Measurements from ENCODE around the gene GFOD1. TPM values are rescaled to one million over a fixed set of nuclear protein-coding genes. Genes with fewer than 3 reads are reported as not detected.

The GFOD1 gene
- polyA plus RNA-seq, 1 donor from 2014 or later = 7.0 TPM

- Histone ChIP-seq H3K4me3 (ENCODE audit: low read length) (no peak overlapping the region), H3K9me2 (ENCODE audit: insufficient read depth, low read length) (no peaks in the 10 kb centered on the region), H2AFZ (ENCODE audit: low read depth, low read length) (no peak overlapping the region), H3K9me3 (ENCODE audit: low read length) (no peaks in the 10 kb centered on the region), H3K27ac (ENCODE audit: low read length) (no peak overlapping the region), H3K79me2 (replicated peaks; ENCODE audit: insufficient read depth, low read length) (no peaks in the 10 kb centered on the region), H3K27me3 (ENCODE audit: insufficient read depth, low read depth, low read length) (no peaks in the 10 kb centered on the region), H3K4me2 (ENCODE audit: low read length) (no peak overlapping the region), H3F3A (ENCODE audit: insufficient read depth, low read length, poor library complexity, severe bottlenecking) (no peaks in the 10 kb centered on the region), H4K20me1 (ENCODE audit: insufficient read depth) (no peaks in the 10 kb centered on the region), H3K36me3 (ENCODE audit: insufficient read depth, low read length) (no peaks in the 10 kb centered on the region), H3K9ac (ENCODE audit: low read length) (no peak overlapping the region)
- TF ChIP-seq SMC3 (conservative IDR thresholded peaks at IDR 0.05; ENCODE audit: poor library complexity) (no peak), RAD21 (conservative IDR thresholded peaks at IDR 0.05) (no peak), EP300 (conservative IDR thresholded peaks at IDR 0.05; ENCODE audit: poor library complexity, severe bottlenecking) (no peak), POLR2AphosphoS5 (IDR thresholded peaks at IDR 0.05) (no peak), EZH2 (IDR thresholded peaks at IDR 0.05; ENCODE audit: borderline replicate concordance, insufficient read depth, low read length, poor library complexity, severe bottlenecking) (no peak), CTCF (IDR thresholded peaks at IDR 0.05; ENCODE audit: poor library complexity, severe bottlenecking) (no peak), REST (IDR thresholded peaks at IDR 0.05; ENCODE audit: borderline replicate concordance) (no peak), MXI1 (conservative IDR thresholded peaks at IDR 0.05; ENCODE audit: poor library complexity, severe bottlenecking) (no peak), TAF1 (IDR thresholded peaks at IDR 0.05; ENCODE audit: low read depth) (no peak)
Measured at GRCh38 chr6:13407368-13407708, 80.1 kb downstream of the GFOD1 start.

GRCh38 chr6:13406781-13407180, 80.6 kb downstream of the GFOD1 start:
- Histone ChIP-seq H3K9me3 (ENCODE audit: low read length) (no peaks in the 10 kb centered on the region), H3K36me3 (ENCODE audit: insufficient read depth, low read length) (no peaks in the 10 kb centered on the region), H3K9ac (ENCODE audit: low read length) (no peak overlapping the region), H3F3A (ENCODE audit: insufficient read depth, low read length, poor library complexity, severe bottlenecking) (no peaks in the 10 kb centered on the region), H3K4me3 (ENCODE audit: low read length) (no peak overlapping the region), H3K27ac (ENCODE audit: low read length) (no peak overlapping the region), H4K20me1 (ENCODE audit: insufficient read depth) (no peaks in the 10 kb centered on the region), H3K9me2 (ENCODE audit: insufficient read depth, low read length) (no peaks in the 10 kb centered on the region), H3K79me2 (replicated peaks; ENCODE audit: insufficient read depth, low read length) (no peaks in the 10 kb centered on the region), H3K27me3 (ENCODE audit: insufficient read depth, low read depth, low read length) (no peaks in the 10 kb centered on the region), H3K4me2 (ENCODE audit: low read length) (no peak overlapping the region), H2AFZ (ENCODE audit: low read depth, low read length) (no peak overlapping the region)
- TF ChIP-seq EP300 (conservative IDR thresholded peaks at IDR 0.05; ENCODE audit: poor library complexity, severe bottlenecking) (no peak), TAF1 (IDR thresholded peaks at IDR 0.05; ENCODE audit: low read depth) (no peak), POLR2AphosphoS5 (IDR thresholded peaks at IDR 0.05) (no peak)

- Histone ChIP-seq H4K20me1 (ENCODE audit: insufficient read depth) (no peaks in the 10 kb centered on the region), H3K27ac (ENCODE audit: low read length) (no peak overlapping the region), H3K27me3 (ENCODE audit: insufficient read depth, low read depth, low read length) (no peaks in the 10 kb centered on the region), H3K9me2 (ENCODE audit: insufficient read depth, low read length) (no peaks in the 10 kb centered on the region), H3K36me3 (ENCODE audit: insufficient read depth, low read length) (no peaks in the 10 kb centered on the region), H3K4me2 (ENCODE audit: low read length) (no peak overlapping the region), H3K9ac (ENCODE audit: low read length) (no peak overlapping the region), H3K9me3 (ENCODE audit: low read length) (no peaks in the 10 kb centered on the region), H3F3A (ENCODE audit: insufficient read depth, low read length, poor library complexity, severe bottlenecking) (no peaks in the 10 kb centered on the region), H3K79me2 (replicated peaks; ENCODE audit: insufficient read depth, low read length) (no peaks in the 10 kb centered on the region), H2AFZ (ENCODE audit: low read depth, low read length) (no peak overlapping the region), H3K4me3 (ENCODE audit: low read length) (no peak overlapping the region)
- no peak for TF ChIP-seq MXI1 (conservative IDR thresholded peaks at IDR 0.05; ENCODE audit: poor library complexity, severe bottlenecking)
- no peak for TF ChIP-seq POLR2AphosphoS5 (IDR thresholded peaks at IDR 0.05)
- no peak for TF ChIP-seq EZH2 (IDR thresholded peaks at IDR 0.05; ENCODE audit: borderline replicate concordance, insufficient read depth, low read length, poor library complexity, severe bottlenecking)
- no peak for TF ChIP-seq RAD21 (conservative IDR thresholded peaks at IDR 0.05)
- no peak for TF ChIP-seq REST (IDR thresholded peaks at IDR 0.05; ENCODE audit: borderline replicate concordance)
- no peak for TF ChIP-seq EP300 (conservative IDR thresholded peaks at IDR 0.05; ENCODE audit: poor library complexity, severe bottlenecking)
- no peak for TF ChIP-seq CTCF (IDR thresholded peaks at IDR 0.05; ENCODE audit: poor library complexity, severe bottlenecking)
- no peak for TF ChIP-seq TAF1 (IDR thresholded peaks at IDR 0.05; ENCODE audit: low read depth)
Measured at GRCh38 chr6:13405961-13406477, 81.4 kb downstream of the GFOD1 start.
